ENCODE measurements around the gene BLOC1S3. TPM values are rescaled to one million over a fixed set of nuclear protein-coding genes. Genes with fewer than 3 reads are reported as not detected.

The BLOC1S3 gene
- total and polyA plus RNA-seq, 4 donors: 4.2 to 17.3 (median 8.1) TPM

DNA sequence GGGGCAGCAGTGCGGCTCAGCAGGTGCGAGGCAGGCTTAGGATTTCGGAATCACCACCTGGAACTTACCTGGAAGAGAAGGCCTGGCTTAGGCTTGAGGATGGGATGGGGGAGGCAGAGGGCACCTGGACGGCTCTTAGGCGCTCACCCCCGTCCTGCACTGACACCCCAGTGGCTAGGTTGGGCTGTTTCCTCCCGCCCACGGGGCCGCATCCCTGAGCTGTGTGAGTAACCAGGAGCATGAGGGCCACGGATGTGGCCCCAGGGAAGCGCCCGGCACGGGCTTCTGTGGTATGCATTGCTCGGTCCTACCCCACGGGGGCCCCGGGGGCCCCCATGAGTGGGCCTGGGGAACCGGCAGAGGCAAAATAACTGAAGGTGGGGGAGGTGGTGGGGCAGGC, 15.4 kb upstream of the BLOC1S3 start:
- no peaks in the 10 kb centered on the region for H3K9me3 ChIP-seq (ENCODE audit: control insufficient read depth in 4 of 4, insufficient read depth in 3 of 4, low read length in 3 of 4)
- 88 to 90% methylated on average over 17 of the region's 17 CpGs for WGBS, 2 donors
- H3K4me3 ChIP-seq: no peak overlapping the region
- H3K27ac ChIP-seq (ENCODE audit: low read depth in 1 of 2, low read length in 1 of 2): no peak overlapping the region
- H3K27me3 ChIP-seq (ENCODE audit: control insufficient read depth in 3 of 3, insufficient read depth in 3 of 3, low read length in 2 of 3): no peaks in the 10 kb centered on the region
- H3K9ac ChIP-seq (ENCODE audit: insufficient read depth in 1 of 2, low read length in 2 of 2): no peak overlapping the region
- no peak for DNase-seq
- peaks cover 0 to 9% (median 0%) of the 10 kb centered on the region in 5 donors for H3K4me1 ChIP-seq (ENCODE audit: control insufficient read depth in 5 of 5, insufficient read depth in 5 of 5, low read length in 5 of 5)
- no peak for TF ChIP-seq CTCF (IDR thresholded peaks at IDR 0.05; ENCODE audit: control extremely low read depth, extremely low read depth)
- no peaks in the 10 kb centered on the region for H3K36me3 ChIP-seq (ENCODE audit: control insufficient read depth in 4 of 4, insufficient read depth in 4 of 4, low read length in 4 of 4)
- no peak for ATAC-seq (ENCODE audit: insufficient read depth, low FRiP score)

DNA sequence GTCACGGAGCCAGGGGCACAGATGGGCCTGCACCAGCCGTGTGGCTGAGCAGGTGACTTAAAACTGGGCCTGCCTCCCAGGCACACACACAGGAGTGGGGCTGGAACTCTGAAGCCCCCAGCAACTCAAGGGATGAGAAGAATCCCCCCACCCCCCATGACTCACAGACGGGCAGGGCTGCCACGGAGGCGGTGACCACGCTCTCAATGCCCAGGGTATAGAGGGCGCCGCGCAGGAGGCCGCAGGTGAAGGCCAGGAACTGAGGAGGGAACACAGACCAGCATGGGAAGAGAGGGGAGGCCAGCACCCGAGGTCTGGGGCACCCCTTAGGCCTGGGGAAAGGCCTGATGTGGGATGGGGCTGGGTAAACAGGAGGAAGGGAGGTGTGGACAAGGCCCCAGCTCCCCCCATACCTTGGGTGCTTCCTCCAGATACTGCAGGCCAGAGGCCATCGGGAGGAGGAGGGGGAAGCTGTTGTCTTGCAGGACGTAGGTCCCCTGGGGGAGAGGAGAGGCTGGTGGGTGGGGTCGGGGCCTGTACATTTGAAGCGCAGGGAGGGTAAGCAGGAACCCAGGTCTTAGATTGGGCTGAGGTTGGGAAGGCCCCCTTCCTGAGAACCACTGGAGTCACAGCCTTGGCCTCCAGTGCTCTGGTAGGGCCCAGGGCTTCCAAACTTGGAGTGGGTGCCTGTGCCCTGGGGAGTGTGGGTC, 14.7 kb upstream of the BLOC1S3 start:
- TF ChIP-seq CTCF (IDR thresholded peaks at IDR 0.05; ENCODE audit: control extremely low read depth, extremely low read depth): no peak
- WGBS, 2 donors: 75 to 83% methylated on average over 15 of the region's 15 CpGs
- Histone ChIP-seq H3K9me3 (ENCODE audit: control insufficient read depth in 4 of 4, insufficient read depth in 3 of 4, low read length in 3 of 4) (no peaks in the 10 kb centered on the region), H3K36me3 (ENCODE audit: control insufficient read depth in 4 of 4, insufficient read depth in 4 of 4, low read length in 4 of 4) (no peaks in the 10 kb centered on the region), H3K9ac (ENCODE audit: insufficient read depth in 1 of 2, low read length in 2 of 2) (no peak overlapping the region), H3K4me3 (no peak overlapping the region), H3K27me3 (ENCODE audit: control insufficient read depth in 3 of 3, insufficient read depth in 3 of 3, low read length in 2 of 3) (no peaks in the 10 kb centered on the region), H3K27ac (ENCODE audit: low read depth in 1 of 2, low read length in 1 of 2) (no peak overlapping the region), H3K4me1 (ENCODE audit: control insufficient read depth in 5 of 5, insufficient read depth in 5 of 5, low read length in 5 of 5) (peaks cover 0 to 9% (median 0%) of the 10 kb centered on the region in 5 donors)
- ATAC-seq (ENCODE audit: insufficient read depth, low FRiP score): no peak
- DNase-seq: no peak

- ATAC-seq (ENCODE audit: insufficient read depth, low FRiP score) (peak; percentile 75), DNase-seq (peak; percentile 37 to 54 (median 47))
- Histone ChIP-seq H3K36me3 (ENCODE audit: control insufficient read depth in 4 of 4, insufficient read depth in 4 of 4, low read length in 4 of 4) (no peaks in the 10 kb centered on the region), H3K27me3 (ENCODE audit: control insufficient read depth in 3 of 3, insufficient read depth in 3 of 3, low read length in 2 of 3) (no peaks in the 10 kb centered on the region), H3K27ac (ENCODE audit: low read depth in 1 of 2, low read length in 1 of 2) (no peak overlapping the region), H3K9me3 (ENCODE audit: control insufficient read depth in 4 of 4, insufficient read depth in 3 of 4, low read length in 3 of 4) (no peaks in the 10 kb centered on the region), H3K4me1 (ENCODE audit: control insufficient read depth in 5 of 5, insufficient read depth in 5 of 5, low read length in 5 of 5) (peaks cover 0 to 9% (median 0%) of the 10 kb centered on the region in 5 donors), H3K4me3 (no peak overlapping the region), H3K9ac (ENCODE audit: insufficient read depth in 1 of 2, low read length in 2 of 2) (no peak overlapping the region)
- WGBS, 2 donors: 29 to 36% methylated on average over 27 of the region's 27 CpGs
- TF ChIP-seq CTCF (IDR thresholded peaks at IDR 0.05; ENCODE audit: control extremely low read depth, extremely low read depth): no peak
Measured at GRCh38 chr19:45164577-45165335, 13.8 kb upstream of the BLOC1S3 start.
